GM12874 (cell line): Measurements from ENCODE around the gene SH3RF2.

Experiments
- TF ChIP-seq, protein P1 (sequence below): IDR thresholded peaks from 2 replicates; pipeline ENCODE4 v1.5.1; 2011; ENCODE audit warnings: low read depth, mild to moderate bottlenecking, control low read depth, low read length, moderate library complexity; ENCODE audit not compliant: insufficient read depth

The SH3RF2 gene

DNA sequence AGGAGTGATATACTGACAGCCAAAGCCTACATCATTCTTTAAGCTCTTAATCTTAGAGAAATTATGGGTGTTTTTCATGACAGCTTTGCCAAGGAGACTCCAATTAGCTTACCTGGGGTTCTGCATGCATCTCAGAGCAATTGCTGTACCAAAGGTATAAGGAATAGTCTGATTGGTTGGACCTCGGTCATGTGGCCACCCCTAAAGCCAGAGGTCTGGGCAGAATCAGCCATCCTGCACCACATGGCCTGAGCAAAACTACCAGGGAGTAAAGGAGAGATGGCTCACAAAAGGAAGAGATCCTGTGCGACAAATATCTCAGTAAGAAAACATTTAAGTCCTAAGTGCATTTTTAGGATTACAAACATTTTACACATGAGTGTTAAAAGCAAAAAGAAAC is 25.6 kb downstream of the SH3RF2 start:
- TF ChIP-seq, protein P1, sequence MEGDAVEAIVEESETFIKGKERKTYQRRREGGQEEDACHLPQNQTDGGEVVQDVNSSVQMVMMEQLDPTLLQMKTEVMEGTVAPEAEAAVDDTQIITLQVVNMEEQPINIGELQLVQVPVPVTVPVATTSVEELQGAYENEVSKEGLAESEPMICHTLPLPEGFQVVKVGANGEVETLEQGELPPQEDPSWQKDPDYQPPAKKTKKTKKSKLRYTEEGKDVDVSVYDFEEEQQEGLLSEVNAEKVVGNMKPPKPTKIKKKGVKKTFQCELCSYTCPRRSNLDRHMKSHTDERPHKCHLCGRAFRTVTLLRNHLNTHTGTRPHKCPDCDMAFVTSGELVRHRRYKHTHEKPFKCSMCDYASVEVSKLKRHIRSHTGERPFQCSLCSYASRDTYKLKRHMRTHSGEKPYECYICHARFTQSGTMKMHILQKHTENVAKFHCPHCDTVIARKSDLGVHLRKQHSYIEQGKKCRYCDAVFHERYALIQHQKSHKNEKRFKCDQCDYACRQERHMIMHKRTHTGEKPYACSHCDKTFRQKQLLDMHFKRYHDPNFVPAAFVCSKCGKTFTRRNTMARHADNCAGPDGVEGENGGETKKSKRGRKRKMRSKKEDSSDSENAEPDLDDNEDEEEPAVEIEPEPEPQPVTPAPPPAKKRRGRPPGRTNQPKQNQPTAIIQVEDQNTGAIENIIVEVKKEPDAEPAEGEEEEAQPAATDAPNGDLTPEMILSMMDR, result no peak

DNA sequence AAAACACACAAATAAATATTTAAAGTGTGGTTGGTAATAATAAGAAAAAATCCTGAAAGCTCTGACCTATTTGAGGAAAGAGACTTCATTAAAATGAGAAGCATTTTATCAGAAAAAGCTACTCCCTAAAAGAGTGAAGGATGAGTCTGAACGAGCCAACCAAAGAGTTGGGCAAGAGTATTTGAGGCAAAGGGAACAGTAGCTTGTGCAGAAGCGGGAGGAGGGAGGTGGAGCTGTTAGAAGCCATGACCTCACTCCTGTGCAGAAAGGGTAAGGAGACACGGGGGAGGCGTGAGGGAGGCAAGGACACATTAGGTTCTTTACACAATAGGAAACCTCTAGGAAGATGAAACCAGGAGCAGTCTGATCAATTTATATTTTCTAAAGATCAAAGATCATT is 29.4 kb downstream of the SH3RF2 start:
- TF ChIP-seq, protein P1, result no peak

DNA sequence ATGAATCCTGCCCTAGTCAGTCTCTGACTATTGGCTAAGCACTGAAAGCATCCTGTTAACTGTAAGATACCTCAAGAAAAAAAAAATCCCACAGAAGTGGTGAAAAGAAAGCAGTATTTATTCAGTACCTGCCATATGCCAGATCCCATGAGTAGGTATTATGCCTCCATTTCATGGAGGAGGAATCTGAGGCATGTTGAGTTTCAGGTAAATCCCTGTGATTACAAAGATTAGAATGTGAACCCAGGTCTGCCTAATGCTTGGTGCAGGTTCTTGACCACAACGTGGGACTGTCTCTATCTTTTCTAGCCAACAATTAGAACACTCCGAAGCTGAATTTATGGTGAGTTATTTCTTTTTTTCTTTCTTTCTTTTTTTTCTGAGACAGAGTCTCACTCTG is 30.9 kb downstream of the SH3RF2 start:
- TF ChIP-seq, protein P1, result no peak

DNA sequence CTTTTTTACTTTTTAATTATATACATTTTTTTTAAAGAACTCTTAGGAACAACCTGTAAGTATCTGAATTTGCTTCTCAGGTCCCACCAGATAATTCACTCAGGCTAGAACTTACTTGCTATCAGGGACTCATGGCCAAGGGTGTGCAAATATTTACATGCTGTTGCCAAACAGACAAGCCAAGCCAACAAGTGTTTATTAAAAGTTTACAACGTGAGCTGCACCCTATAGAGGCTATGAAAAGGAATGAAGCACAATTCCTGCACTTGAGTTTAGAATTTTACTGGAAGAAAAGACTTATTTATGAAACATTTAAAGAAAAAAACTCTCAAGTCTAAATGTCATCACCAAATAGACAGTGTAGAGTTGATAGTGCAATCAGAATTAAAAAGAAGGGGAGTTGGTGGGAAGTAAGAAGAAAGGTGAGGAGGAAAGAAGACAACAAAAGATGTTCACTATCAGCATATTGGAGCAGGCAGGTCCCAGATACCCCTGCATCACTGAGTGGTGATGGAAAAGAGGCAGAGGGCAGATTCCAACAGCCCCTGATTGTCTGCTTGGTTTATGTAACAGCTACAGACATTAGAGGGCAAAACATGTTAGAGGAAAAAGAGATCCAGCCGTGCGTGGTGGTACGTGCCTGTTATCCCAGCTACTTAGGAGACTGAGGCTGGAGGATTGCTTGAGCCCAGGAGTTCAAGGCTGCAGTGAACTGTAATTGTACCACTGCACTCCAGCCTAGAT is 32.8 kb downstream of the SH3RF2 start:
- TF ChIP-seq, protein P1, result no peak

DNA sequence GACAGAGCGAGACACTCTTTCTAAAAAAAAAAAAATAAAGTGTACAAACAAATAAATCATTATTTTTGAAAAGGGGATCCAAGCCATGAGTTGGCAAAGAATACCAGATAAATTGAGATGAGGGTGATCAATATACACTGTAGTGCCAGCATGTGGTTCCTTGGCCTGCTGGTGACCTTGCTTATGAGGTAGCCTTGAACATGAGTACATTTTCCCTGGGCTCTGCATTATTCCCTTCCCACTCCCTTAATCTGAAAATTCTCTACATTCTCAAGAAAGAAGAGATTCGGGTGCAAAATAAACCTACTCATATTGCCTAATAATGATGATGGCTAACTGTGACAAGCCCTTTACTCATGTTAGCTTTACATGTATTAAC is 33.3 kb downstream of the SH3RF2 start:
- TF ChIP-seq, protein P1, result no peak

DNA sequence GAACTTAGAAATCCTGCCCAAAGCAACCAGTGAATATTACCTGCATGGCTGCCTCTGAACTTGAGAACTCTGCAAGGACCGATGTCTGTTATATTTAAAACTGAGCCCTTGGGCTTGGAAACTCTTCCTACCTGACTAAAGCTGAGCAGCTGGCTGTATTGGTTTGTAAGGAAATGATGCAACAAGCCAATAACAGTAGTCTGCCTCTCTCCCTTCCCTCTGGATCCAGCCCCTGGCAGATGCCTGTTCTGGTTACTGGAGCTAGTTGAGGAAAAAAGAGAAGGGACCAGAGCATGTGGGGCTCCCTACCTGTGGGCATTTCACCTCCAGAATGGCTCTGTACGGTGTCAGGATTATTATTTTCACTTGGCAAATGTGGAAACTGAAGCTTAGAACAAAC is 34.7 kb downstream of the SH3RF2 start:
- TF ChIP-seq, protein P1, result no peak

DNA sequence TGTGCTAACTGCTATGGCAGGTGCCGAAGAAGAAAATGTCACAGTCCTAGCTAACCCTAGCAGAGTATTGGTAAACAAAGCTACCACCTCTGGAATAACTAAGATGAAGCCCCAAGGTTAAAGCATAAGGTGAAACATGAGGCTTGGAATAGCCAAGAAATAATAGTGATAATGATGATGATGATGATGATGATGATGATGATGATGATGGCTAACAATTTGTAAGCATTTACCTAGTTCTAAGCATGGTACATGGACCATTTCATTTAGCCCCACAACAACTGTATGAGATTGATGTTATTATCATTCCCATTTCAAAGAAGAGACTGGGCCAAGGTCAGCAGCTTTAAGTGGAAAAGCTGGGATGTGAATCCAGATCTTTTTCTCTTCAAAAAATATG is 35.3 kb downstream of the SH3RF2 start:
- TF ChIP-seq, protein P1, result no peak

DNA sequence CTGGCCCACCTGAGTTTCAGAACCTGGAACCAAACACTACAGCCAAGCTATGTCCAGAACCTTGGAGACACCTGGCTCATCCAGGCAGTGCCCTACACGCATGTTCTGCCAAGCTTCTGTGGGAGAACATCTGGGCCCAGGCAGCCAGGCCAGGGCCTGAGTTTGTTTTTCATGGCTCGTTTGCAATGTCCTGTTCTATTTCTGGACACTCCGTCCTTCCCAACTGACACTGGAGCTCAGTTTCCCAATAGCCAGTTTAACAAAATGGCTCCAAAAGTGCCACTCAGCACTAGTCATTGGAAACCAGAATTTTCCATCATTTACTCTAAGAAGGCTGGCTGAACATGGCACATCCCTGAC is 38.6 kb downstream of the SH3RF2 start:
- TF ChIP-seq, protein P1, result no peak
